GM21447 (cell line): ENCODE data around the gene GNG11.

Source experiments
- ATAC-seq: cut with Tn5 transposase; IDR thresholded peaks from one replicate; pipeline ENCODE4 v1.9.1; 2021; ENCODE audit not compliant: unreplicated experiment

GNG11 gene

DNA sequence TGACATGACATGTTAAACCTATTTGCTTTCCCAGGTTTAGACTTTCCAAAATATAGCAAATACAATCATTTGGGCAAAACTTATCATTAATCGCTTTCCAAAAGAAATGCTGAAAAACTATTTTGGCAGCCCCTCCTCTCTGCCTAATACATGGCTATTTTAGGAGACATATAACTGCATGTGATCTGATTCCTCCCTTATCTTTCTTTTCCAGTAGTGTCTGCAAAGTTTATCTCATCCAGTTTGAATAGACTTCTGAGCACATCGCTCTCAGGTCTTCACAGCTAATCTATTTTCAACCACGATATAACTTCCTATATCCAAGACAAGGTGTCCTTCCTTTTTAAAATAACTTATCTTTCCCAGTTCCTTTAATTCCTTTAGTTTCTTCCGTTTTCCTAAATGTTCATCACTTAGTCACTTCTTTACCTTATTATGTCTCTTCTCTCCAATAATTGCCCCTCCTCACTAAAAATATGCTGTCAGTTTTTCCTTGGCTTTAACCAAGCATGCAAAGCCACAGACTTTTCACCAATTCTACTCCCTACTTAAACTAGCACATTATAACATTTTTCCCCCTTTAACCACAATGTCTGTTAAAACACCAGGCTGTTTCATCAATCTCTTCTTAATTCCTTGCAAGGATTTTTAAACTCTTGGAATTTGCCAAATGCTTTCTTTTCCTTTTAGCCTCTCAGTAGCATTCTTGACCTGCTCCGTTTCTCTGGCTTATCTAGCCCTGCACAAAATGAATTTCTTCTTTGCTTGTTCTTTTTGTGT lies 24.4 kb downstream of the GNG11 start:
- no peak for ATAC-seq

DNA sequence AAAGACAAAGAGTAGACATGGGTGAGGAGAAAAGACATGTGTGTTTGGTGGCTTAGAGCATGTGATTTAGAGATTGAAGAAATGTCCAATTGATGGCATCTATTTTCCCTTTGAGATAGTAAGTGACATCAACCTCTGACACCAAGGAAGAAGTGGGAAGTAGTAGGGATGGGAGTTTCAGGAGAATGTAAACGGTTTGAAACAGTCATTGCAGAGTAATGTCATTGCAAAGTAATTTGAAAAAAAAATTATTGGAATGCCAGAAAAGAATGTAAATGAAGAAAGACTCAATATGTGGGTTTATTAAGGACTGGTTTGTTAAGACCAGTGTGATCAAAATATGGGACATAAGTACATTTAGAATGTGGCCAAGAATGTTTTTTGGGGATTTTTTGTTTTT lies 26.6 kb downstream of the GNG11 start:
- ATAC-seq, result no peak

- no peak for ATAC-seq
Observed at GRCh38 chr7:93948873-93949272, 27.3 kb downstream of the GNG11 start.

- no peak for ATAC-seq
Observed at GRCh38 chr7:93949423-93949822, 27.9 kb downstream of the GNG11 start.

GRCh38 chr7:93955304-93955703 lies 33.8 kb downstream of the GNG11 start:
- peak; percentile 87 for ATAC-seq

- ATAC-seq, result peak; percentile 59
Observed at GRCh38 chr7:93957767-93958166, 36.2 kb downstream of the GNG11 start.

DNA sequence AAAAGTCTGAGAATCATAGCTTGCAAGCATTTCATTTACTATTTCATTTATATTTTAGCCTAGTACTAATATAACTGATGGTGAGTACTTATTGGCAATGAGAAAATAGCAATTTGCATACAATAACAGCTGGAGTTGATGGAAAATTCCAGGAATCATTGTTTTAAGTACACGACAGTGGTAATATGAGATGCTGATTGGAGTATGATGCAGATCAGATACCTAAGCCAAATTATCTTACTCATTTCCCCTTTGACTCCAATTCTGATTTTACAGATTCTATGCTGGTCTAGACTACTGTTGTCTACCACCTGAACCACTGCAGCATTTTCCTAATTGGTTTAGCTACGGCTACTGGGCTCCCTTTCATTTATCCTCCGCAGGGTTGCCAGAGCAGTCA lies 36.7 kb downstream of the GNG11 start:
- no peak for ATAC-seq

GRCh38 chr7:93958651-93959050 lies 37.1 kb downstream of the GNG11 start:
- ATAC-seq, result no peak

DNA sequence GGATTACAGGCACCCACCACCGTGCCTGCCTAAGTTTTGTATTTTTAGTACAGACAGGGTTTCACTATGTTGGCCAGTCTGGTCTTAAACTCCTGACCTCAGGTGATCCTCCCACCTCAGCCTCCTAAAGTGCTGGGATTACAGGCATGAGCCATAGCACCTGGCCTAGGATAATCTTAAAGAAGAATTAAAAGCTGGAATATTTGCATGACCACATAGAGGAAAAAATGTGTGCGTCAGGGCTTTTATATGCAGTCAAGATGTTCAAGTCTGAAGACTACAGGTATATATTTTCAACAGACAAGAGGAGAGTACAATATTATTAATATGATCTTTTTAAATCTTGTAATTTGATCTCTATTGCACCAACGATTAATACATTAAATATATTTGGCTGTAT lies 39.5 kb downstream of the GNG11 start:
- ATAC-seq, result no peak

DNA sequence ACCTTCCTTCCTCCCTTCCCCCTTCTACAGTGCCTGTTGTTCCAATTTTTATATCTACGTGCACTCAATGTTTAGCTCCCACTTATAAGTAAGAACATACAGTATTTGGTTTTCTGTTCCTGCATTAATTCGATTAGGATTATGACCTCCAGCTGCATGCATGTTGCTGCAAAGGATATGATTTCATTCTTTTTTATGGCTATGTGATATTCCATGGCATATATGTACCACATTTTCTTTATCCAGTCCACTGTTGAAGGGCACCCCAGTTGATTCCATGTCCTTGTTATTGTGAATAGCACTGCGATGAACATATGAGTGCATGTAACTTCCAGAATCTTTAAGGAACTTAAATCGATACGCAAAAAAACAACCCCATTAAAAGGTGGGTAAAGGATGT lies 42.7 kb downstream of the GNG11 start:
- ATAC-seq, result no peak

DNA sequence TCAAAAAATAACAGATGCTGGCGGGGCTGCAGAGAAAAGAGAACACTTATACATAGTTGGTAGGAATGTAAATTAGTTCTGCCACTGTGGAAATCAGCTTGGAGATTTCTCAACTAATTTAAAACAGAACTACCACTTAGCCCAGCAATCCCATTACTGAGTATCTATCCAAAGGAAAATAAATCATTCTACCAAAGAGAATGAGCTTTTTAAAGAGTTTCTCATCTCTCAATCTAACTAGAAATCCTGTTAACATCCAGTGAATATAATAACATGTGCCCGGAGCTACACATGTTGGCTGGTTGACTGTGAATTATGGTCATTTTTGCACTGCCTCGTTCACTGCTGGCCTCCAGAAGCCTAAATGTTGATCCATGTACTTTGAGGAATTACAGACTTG lies 43.3 kb downstream of the GNG11 start:
- ATAC-seq, result no peak

DNA sequence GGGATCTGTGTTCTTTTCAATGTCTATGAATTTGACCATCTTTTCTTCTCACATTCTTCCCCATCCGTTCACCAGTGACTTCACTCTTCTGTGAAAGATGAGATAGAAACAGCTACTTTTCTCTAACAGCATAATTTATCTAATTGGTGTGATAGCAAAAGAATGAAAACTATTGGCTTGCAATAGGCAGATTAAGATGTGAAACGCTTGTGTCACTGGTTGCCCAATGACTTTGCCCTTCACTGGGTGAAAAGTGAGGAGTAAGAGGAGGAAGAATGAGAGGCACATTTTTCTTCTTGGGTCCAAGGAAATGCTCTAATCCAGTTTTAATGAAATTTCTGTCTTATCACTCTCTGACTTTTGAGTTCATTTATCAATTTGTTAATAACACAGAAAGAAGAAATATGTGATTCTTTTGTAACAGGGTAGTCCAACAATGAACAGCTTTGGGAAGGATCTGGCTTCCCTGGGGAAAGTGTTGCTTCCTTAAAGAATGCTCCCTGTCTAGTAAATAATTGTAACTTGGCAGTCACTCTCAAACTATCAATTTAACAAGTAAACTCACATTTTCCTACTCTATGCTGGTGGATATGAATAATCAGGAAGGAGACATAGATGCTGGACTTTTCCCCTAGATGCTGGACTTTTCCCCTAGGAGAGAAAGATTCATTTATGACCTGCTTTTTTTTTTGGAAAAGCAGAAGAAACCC lies 47.5 kb downstream of the GNG11 start:
- ATAC-seq, result no peak

GRCh38 chr7:93972029-93972725 lies 50.6 kb downstream of the GNG11 start:
- no peak for ATAC-seq

GRCh38 chr7:93973134-93973533 lies 51.6 kb downstream of the GNG11 start:
- ATAC-seq, result no peak

- ATAC-seq, result no peak
Observed at GRCh38 chr7:93977211-93977950, 55.8 kb downstream of the GNG11 start.
